GM12892 (cell line): ENCODE results near the gene ZNF366.

Source experiments
- POLR2A ChIP-seq: IDR thresholded peaks from 2 replicates; pipeline ENCODE4 v1.6.1; 2011; ENCODE audit warnings: low read depth, low read length, control low read depth
- POLR2AphosphoS5 ChIP-seq: IDR thresholded peaks from 2 replicates; pipeline ENCODE4 v1.6.1; 2011; ENCODE audit warnings: low read depth, low read length, control low read depth
- TAF1 ChIP-seq: IDR thresholded peaks from 2 replicates; pipeline ENCODE4 v1.6.1; 2011; ENCODE audit warnings: low read depth, mild to moderate bottlenecking, control low read depth, low read length, borderline replicate concordance

GRCh38 chr5:72451741-72452505 is 55.3 kb downstream of the ZNF366 start:
- TF ChIP-seq TAF1, result 0 out of 2 replicates have a peak, but pooled peaks have one; percentile 8
- TF ChIP-seq POLR2AphosphoS5, result no peak
- TF ChIP-seq POLR2A, result no peak
